T-cell (primary cell): ENCODE measurements around the gene RHEB. TPM values are rescaled to one million over a fixed set of nuclear protein-coding genes. Genes with fewer than 3 reads are reported as not detected.
A peak's percentile ranks its signal among the peaks of the same experiment; 100 is the strongest.

Experiments used
- ATAC-seq, 4 experiments: fragments of 200-7000 bp in 3 of 4; fragments of 150-1000 bp in 1 of 4; cut with Tn5 transposase; replicated peaks in 1 of 4; 1 replicate in 3 of 4; 2 replicates in 1 of 4; pipeline ENCODE4 v1.10.0; 2021; ENCODE audit warnings: moderate library complexity in 3 of 4, mild to moderate bottlenecking in 2 of 4, moderate number of reproducible peaks in 1 of 4
- CTCF ChIA-PET, 2 donors: fragments of 300-600 bp; sonication (Branson Sonifier 250); formaldehyde crosslinking; loops; one replicate each; lab custom pipeline; 2022; ENCODE audit warnings: antibody characterized with exemption in 2 of 2; lab: Charles Lee
- POLR2A ChIA-PET, 2 donors: fragments of 300-600 bp; sonication (Branson Sonifier 250); formaldehyde crosslinking; loops; one replicate each; lab custom pipeline; 2022; ENCODE audit warnings: antibody characterized with exemption in 2 of 2; lab: Charles Lee
- DNase-seq, 35 experiments: peaks; one replicate each; pipeline versions ENCODE4 v3.0.0 to v3.0.0-alpha.2; 2013 to 2023
- H3K27ac ChIP-seq: one replicate; pipeline ENCODE4 v1.5.1; 2013; ENCODE audit warnings: low read length
- H3K27me3 ChIP-seq, 2 experiments: replicated peaks in 1 of 2; 1 replicate in 1 of 2; 2 replicates in 1 of 2; pipeline versions ENCODE4 v1.6.1 to v1.7.0; 2013; ENCODE audit warnings: low read length in 1 of 2, mixed read lengths in 1 of 2; ENCODE audit not compliant: control insufficient read depth in 2 of 2, insufficient read depth in 2 of 2; ENCODE audit errors: extremely low read depth in 1 of 2
- H3K36me3 ChIP-seq, 2 donors: 1 replicate in 1 of 2; 2 replicates in 1 of 2; pipeline versions ENCODE4 v1.6.1 to v1.7.0; 2013; ENCODE audit warnings: low read length in 1 of 2; ENCODE audit not compliant: control insufficient read depth in 2 of 2, insufficient read depth in 1 of 2; ENCODE audit errors: extremely low read depth in 1 of 2
- H3K4me1 ChIP-seq, 2 experiments: 1 replicate in 1 of 2; 2 replicates in 1 of 2; pipeline versions ENCODE4 v1.6.1 to v1.7.0; 2013; ENCODE audit warnings: low read length in 2 of 2, mixed read lengths in 1 of 2; ENCODE audit not compliant: insufficient read depth in 2 of 2, control insufficient read depth in 1 of 2; ENCODE audit errors: extremely low read depth in 1 of 2
- H3K4me3 ChIP-seq, 2 donors: 1 replicate in 1 of 2; 2 replicates in 1 of 2; pipeline versions ENCODE4 v1.5.1 to v1.7.0; 2013; ENCODE audit warnings: mild to moderate bottlenecking in 2 of 2, low read length in 1 of 2, moderate library complexity in 1 of 2; ENCODE audit not compliant: control insufficient read depth in 1 of 2; ENCODE audit errors: extremely low read depth in 1 of 2
- H3K9me3 ChIP-seq: 2 replicates; pipeline ENCODE4 v1.7.0; 2013
- H3K27ac Mint-ChIP-seq, 2 donors: one replicate each; pipeline ENCODE4 v1.8.0; 2020 to 2021; ENCODE audit warnings: mild to moderate bottlenecking in 2 of 2, mixed read lengths in 2 of 2
- H3K27me3 Mint-ChIP-seq, 2 donors: one replicate each; pipeline ENCODE4 v1.8.0; 2021 to 2022; ENCODE audit warnings: mixed read lengths in 2 of 2
- H3K36me3 Mint-ChIP-seq: one replicate; pipeline ENCODE4 v1.8.0; 2021; ENCODE audit warnings: mixed read lengths
- H3K4me1 Mint-ChIP-seq, 3 donors: one replicate each; pipeline ENCODE4 v1.8.0; 2020 to 2022; ENCODE audit warnings: mixed read lengths in 3 of 3, mild to moderate bottlenecking in 1 of 3
- H3K4me3 Mint-ChIP-seq, 3 donors: one replicate each; pipeline ENCODE4 v1.8.0; 2020 to 2022; ENCODE audit warnings: mild to moderate bottlenecking in 3 of 3, mixed read lengths in 3 of 3, moderate library complexity in 3 of 3
- H3K9me3 Mint-ChIP-seq, 3 donors: one replicate each; pipeline ENCODE4 v1.8.0; 2020 to 2022; ENCODE audit warnings: mixed read lengths in 3 of 3
- WGBS: methylation state at CpG from one replicate; pipeline ENCODE4 v1.1.5; 2013; ENCODE audit warnings: missing lambda C conversion rate; ENCODE audit not compliant: insufficient coverage; 5-methylcytosine and 5-hydroxymethylcytosine counted together
- total RNA-seq, 35 experiments: library from RNA in 6 of 35; stranded (reverse) in 6 of 35; fragments of 120-200 nt in 1 of 35; gene quantifications; one replicate each; pipeline versions ENCODE4 v1.2.1 to v1.2.4 and lab custom pipeline; 2013 to 2026

The RHEB gene
- total RNA-seq, 5 donors from 2014 or later (not counting 1 experiment from before 2014, with no cell fraction given): 35.8 to 46.0 (median 41.6) TPM

GRCh38 chr7:151556592-151556991 is 36.9 kb upstream of the RHEB start:
- H3K27ac Mint-ChIP-seq: no peak overlapping the region
- H3K36me3 Mint-ChIP-seq: peaks cover 43% of the 10 kb centered on the region

GRCh38 chr7:151553356-151553755 is 33.7 kb upstream of the RHEB start:
- H3K4me3 Mint-ChIP-seq: no peak overlapping the region
- H3K27ac Mint-ChIP-seq: no peak overlapping the region
- 91% methylated on average over 14 of the region's 15 CpGs for WGBS
- ChIA-PET POLR2A (no interaction called here), CTCF (no interaction called here)
- peak in 1 of 4 experiments; percentile 6 for ATAC-seq
- Histone ChIP-seq H3K9me3 (no peaks in the 10 kb centered on the region), H3K27ac (no peak overlapping the region), H3K27me3 (peaks cover 0 to 10% of the 10 kb centered on the region in 2 experiments), H3K36me3 (peaks cover 0 to 14% of the 10 kb centered on the region in 2 donors), H3K4me1 (no peaks in the 10 kb centered on the region), H3K4me3 (no peak overlapping the region)
- H3K9me3 Mint-ChIP-seq: no peaks in the 10 kb centered on the region
- peaks cover 16% of the 10 kb centered on the region for H3K36me3 Mint-ChIP-seq
- no peaks in the 10 kb centered on the region for H3K27me3 Mint-ChIP-seq
- no peak for DNase-seq
- H3K4me1 Mint-ChIP-seq: peaks cover 5 to 14% (median 8%) of the 10 kb centered on the region in 3 donors

More at GRCh38 chr7:151556592-151556991, 36.9 kb upstream of the RHEB start:
- ATAC-seq: no peak
- Histone ChIP-seq H3K4me3 (no peak overlapping the region), H3K36me3 (peaks cover 0 to 41% of the 10 kb centered on the region in 2 donors), H3K27me3 (peaks cover 0 to 8% of the 10 kb centered on the region in 2 experiments), H3K4me1 (peaks cover 0 to 5% of the 10 kb centered on the region in 2 experiments), H3K27ac (no peak overlapping the region), H3K9me3 (no peaks in the 10 kb centered on the region)
- ChIA-PET POLR2A (interaction anchor here in 1 of 2 donors (0.6 kb wide), 1 partner anchor 201 kb away, joined by 4 read pairs; no protein-coding TSS in a partner anchor), CTCF (interaction anchor here in 1 of 2 donors (0.5 kb wide), 1 partner anchor 37 kb away, joined by 6 read pairs; the partner anchor contains the start of gene RHEB)
- Mint-ChIP-seq H3K27me3 (no peaks in the 10 kb centered on the region), H3K4me1 (peaks cover 10 to 15% (median 15%) of the 10 kb centered on the region in 3 donors), H3K9me3 (no peaks in the 10 kb centered on the region), H3K4me3 (no peak overlapping the region)
- no peak for DNase-seq
- 100% methylated on average over 5 of the region's 12 CpGs for WGBS

- Histone ChIP-seq H3K4me3 (no peak overlapping the region), H3K27me3 (peaks cover 0 to 11% of the 10 kb centered on the region in 2 experiments), H3K9me3 (no peaks in the 10 kb centered on the region), H3K36me3 (peaks cover 0 to 9% of the 10 kb centered on the region in 2 donors), H3K27ac (no peak overlapping the region), H3K4me1 (no peaks in the 10 kb centered on the region)
- no peaks in the 10 kb centered on the region for H3K9me3 Mint-ChIP-seq
- no peak overlapping the region for H3K27ac Mint-ChIP-seq
- H3K27me3 Mint-ChIP-seq: no peaks in the 10 kb centered on the region
- no peak for ATAC-seq
- H3K36me3 Mint-ChIP-seq: peaks cover 11% of the 10 kb centered on the region
- H3K4me3 Mint-ChIP-seq: no peak overlapping the region
- DNase-seq: no peak
- ChIA-PET CTCF (no interaction called here), POLR2A (no interaction called here)
- peaks cover 5 to 14% (median 8%) of the 10 kb centered on the region in 3 donors for H3K4me1 Mint-ChIP-seq
- 46% methylated on average over 4 of the region's 10 CpGs for WGBS
Observed at GRCh38 chr7:151552352-151553028, 32.8 kb upstream of the RHEB start.

- ChIA-PET POLR2A (no interaction called here), CTCF (no interaction called here)
- no peaks in the 10 kb centered on the region for H3K4me1 ChIP-seq
- WGBS: no CpG with 5 or more reads among the region's 7 CpGs
- ATAC-seq (no peak), DNase-seq (no peak)
- Mint-ChIP-seq H3K36me3 (peaks cover 7% of the 10 kb centered on the region), H3K4me1 (peaks cover 5 to 14% (median 11%) of the 10 kb centered on the region in 3 donors), H3K9me3 (no peaks in the 10 kb centered on the region), H3K4me3 (no peak overlapping the region), H3K27ac (no peak overlapping the region), H3K27me3 (peaks cover 3 to 4% of the 10 kb centered on the region in 2 donors)
- H3K27me3 ChIP-seq: peaks cover 0 to 14% of the 10 kb centered on the region in 2 experiments
- H3K36me3 ChIP-seq: peaks cover 0 to 3% of the 10 kb centered on the region in 2 donors
- H3K4me3 ChIP-seq: no peak overlapping the region
- H3K9me3 ChIP-seq: no peaks in the 10 kb centered on the region
- no peak overlapping the region for H3K27ac ChIP-seq
Observed at GRCh38 chr7:151551820-151552219, 32.1 kb upstream of the RHEB start.

GRCh38 chr7:151550656-151551286 is 31.1 kb upstream of the RHEB start:
- H3K27ac Mint-ChIP-seq: no peak overlapping the region
- Histone ChIP-seq H3K9me3 (no peaks in the 10 kb centered on the region), H3K4me3 (no peak overlapping the region), H3K27ac (no peak overlapping the region), H3K27me3 (peaks cover 0 to 14% of the 10 kb centered on the region in 2 experiments), H3K4me1 (no peaks in the 10 kb centered on the region), H3K36me3 (no peaks in the 10 kb centered on the region)
- H3K36me3 Mint-ChIP-seq: no peaks in the 10 kb centered on the region
- H3K4me3 Mint-ChIP-seq: no peak overlapping the region
- ATAC-seq (no peak), DNase-seq (peak in 2 of 35 experiments; percentile 7 to 8)
- no peaks in the 10 kb centered on the region for H3K9me3 Mint-ChIP-seq
- peaks cover 5 to 14% (median 11%) of the 10 kb centered on the region in 3 donors for H3K4me1 Mint-ChIP-seq
- CTCF ChIA-PET: interaction anchor here (0.7 to 1.1 kb wide), 2 partner anchors 10 to 64 kb away, joined by 3 to 6 read pairs; no protein-coding TSS in a partner anchor
- peaks cover 7 to 9% of the 10 kb centered on the region in 2 donors for H3K27me3 Mint-ChIP-seq
- POLR2A ChIA-PET: interaction anchor here in 1 of 2 donors (0.5 kb wide), 1 partner anchor 40 kb away, joined by 5 read pairs; no protein-coding TSS in a partner anchor
- WGBS: no CpG with 5 or more reads among the region's 3 CpGs

- DNase-seq (no peak), ATAC-seq (no peak)
- Mint-ChIP-seq H3K9me3 (no peaks in the 10 kb centered on the region), H3K27me3 (peaks cover 11% of the 10 kb centered on the region in 2 donors), H3K4me3 (no peak overlapping the region), H3K36me3 (no peaks in the 10 kb centered on the region), H3K27ac (no peak overlapping the region), H3K4me1 (peaks cover 5 to 14% (median 11%) of the 10 kb centered on the region in 3 donors)
- H3K4me3 ChIP-seq: no peak overlapping the region
- no peaks in the 10 kb centered on the region for H3K9me3 ChIP-seq
- H3K4me1 ChIP-seq: no peaks in the 10 kb centered on the region
- WGBS: 92% methylated on average over 4 of the region's 6 CpGs
- ChIA-PET CTCF (interaction anchor here in 1 of 2 donors (0.5 kb wide), 1 partner anchor 444 kb away, joined by 4 read pairs; no protein-coding TSS in a partner anchor), POLR2A (interaction anchor here in 1 of 2 donors (0.6 kb wide), 1 partner anchor 52 kb away, joined by 8 read pairs; no protein-coding TSS in a partner anchor)
- H3K27me3 ChIP-seq: peaks cover 0 to 17% of the 10 kb centered on the region in 2 experiments
- H3K27ac ChIP-seq: no peak overlapping the region
- H3K36me3 ChIP-seq: no peaks in the 10 kb centered on the region
Observed at GRCh38 chr7:151549644-151550043, 29.9 kb upstream of the RHEB start.
